Smooth muscle cell of the brain vasculature (primary cell): ENCODE results near the gene GNG7.
"Not testable (repeated sequence)": the region's sequence is repeated elsewhere in the genome, so short reads cannot be mapped to it uniquely, and the experiment has no call there.

Experiments used
- DNase-seq: peaks from one replicate; pipeline ENCODE4 v3.0.0-alpha.2; 2012; ENCODE audit warnings: low read depth, low spot score

The GNG7 gene

DNA sequence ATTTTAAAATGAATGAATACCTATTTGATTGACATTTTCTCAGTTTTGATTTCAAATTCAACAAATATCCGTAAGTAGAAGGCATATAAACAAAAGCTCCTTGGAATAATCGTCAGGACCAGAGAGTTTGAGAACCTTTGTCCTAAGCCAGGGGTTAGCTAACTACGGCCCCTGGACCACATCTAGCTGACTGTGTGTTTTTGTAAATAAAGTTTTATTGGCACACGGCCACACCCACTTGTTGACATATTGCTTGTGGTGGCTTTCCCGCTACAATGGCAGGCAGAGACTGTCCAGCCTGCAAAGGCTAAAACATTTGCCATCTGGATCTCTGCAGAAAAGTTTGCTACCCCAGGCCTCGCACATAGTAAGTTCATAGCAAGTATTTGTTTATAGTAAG is 83.4 kb downstream of the GNG7 start:
- DNase-seq: no peak

DNA sequence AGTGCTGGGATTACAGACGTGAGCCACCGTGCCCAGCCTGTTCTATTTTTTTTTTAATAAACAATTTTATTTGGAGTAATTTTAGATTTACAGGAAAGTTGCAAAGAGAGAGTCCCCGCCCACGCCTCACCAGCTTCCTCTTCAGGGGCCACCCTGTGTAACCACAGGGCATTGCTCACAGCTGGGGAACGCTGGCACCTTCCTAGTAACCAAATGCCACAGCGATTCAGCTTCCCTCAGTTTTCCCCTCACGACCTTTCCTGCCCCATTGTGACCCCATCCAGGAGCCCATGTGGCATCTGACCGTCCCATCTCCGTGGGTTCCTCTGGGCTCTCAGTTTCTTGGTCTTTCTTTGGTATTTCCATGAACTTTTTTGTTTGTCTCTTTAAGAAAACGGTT is 83.9 kb downstream of the GNG7 start:
- DNase-seq: no peak

- no peak for DNase-seq
Observed at GRCh38 chr19:2617393-2618165, 84.9 kb downstream of the GNG7 start.

DNA sequence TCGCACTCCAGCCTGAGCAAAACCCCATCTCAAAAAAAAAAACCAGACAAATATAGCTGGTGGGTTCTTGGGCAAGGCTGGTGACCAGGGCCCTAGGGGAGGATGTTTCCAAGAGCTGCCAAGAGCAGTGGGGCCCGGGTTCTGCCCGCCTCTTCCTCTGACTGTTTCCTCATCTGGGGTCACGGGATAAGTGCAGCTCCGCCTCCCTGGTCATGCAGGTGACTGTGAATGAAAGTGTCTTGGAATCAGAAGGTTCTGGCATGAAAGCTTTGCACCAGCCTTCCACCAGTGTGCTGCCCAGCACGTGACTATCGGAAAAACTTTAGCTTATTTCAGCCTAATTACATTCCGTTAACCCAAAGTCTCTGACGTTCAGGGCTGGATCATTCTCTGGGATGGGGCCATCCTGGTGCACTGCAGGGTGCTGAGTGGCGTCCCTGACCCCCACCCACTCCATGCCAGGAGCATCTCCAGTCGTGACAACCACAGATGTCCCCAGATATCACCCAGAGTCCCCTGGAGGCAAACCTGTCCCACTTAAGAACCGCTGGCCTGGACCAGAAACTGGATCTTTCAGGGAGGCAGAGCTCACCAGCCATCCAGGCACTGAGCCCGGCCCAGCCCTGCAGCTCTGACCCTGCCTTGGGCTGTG is 85.6 kb downstream of the GNG7 start:
- DNase-seq: no peak

DNA sequence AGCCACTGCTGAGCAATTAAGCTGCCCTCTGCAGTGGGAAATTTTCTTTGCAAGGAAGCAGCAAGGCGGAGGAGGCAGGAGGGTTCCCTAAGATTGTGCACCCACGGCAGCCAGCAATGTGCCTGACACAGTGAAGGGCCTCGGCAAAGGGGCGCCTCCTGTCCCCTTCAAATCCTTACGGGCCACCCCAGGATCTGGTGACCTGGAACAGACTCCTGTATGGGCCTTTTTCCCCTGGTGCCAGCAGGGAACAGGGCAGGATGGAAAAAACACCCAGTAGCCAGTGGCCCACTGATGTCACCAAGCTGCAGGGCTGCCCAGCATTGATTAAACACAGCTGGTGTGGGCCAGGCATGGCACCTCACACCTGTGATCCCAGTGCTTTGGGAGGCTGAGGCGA is 86.7 kb downstream of the GNG7 start:
- DNase-seq: no peak

- no peak for DNase-seq
Observed at GRCh38 chr19:2613507-2614295, 88.8 kb downstream of the GNG7 start.

- no peak for DNase-seq
Observed at GRCh38 chr19:2612619-2613249, 89.8 kb downstream of the GNG7 start.

- DNase-seq: no peak
Observed at GRCh38 chr19:2611483-2612464, 90.7 kb downstream of the GNG7 start.

DNA sequence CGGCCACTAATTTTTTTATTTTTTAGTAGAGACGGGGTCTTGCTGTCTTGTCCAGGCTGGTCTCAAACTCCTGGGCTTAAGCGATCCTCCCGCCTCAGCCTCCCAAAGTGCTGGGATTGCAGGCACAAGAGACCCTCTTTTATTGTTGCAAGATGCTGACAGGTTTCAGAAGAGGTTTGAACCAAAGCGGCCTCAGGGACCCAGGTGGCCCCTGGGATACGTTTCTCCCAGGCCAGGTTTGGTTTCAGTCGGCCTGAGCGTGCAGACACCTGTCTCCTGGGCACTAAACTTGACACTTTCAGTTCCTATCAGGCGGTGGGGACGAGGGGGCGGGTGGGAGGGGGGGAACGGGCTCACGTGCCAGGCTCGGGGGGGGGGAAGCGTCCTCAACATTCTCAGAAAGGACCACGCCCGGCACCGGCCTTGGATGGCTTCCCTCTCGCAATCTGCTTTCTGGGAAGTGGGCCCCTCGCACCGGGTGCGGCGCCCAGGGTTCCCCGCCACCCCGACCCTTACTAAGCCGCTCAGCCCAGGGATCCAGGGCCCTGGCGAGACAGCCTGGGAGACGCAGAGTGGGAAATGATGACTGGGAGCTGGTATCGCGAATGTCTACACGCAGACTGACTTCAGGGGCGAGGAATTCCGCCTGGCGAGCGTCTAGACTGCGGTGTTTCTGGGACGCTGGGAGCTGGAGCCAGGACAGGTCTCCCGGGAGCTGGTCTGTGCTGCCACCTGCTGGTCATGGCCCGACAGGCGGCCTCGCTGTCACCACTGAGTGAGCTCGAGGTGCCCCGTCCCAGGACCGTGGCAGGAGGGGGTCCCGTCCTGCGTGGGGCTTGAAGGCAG is 91.6 kb downstream of the GNG7 start:
- DNase-seq: peak; percentile 62

GRCh38 chr19:2609389-2610116 is 92.9 kb downstream of the GNG7 start:
- DNase-seq: no peak

- not testable (repeated sequence) for DNase-seq
Observed at GRCh38 chr19:2609034-2609388, 93.5 kb downstream of the GNG7 start.

DNA sequence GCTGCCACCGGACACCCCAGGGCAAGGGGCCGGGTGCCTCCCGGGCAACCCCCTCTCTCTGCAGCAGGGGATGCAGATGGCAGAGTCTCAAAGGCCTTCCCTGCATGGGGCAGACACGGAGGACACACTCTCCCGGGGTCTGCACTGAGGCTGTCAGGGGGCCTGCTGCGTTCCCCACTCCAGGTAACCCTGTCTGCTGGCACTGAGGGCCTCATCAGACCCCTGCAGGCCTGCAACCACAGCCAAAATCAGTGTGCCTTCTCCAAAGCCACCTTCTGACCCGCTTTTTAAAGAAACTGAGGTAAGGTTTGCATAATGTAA is 93.9 kb downstream of the GNG7 start:
- DNase-seq: no peak

DNA sequence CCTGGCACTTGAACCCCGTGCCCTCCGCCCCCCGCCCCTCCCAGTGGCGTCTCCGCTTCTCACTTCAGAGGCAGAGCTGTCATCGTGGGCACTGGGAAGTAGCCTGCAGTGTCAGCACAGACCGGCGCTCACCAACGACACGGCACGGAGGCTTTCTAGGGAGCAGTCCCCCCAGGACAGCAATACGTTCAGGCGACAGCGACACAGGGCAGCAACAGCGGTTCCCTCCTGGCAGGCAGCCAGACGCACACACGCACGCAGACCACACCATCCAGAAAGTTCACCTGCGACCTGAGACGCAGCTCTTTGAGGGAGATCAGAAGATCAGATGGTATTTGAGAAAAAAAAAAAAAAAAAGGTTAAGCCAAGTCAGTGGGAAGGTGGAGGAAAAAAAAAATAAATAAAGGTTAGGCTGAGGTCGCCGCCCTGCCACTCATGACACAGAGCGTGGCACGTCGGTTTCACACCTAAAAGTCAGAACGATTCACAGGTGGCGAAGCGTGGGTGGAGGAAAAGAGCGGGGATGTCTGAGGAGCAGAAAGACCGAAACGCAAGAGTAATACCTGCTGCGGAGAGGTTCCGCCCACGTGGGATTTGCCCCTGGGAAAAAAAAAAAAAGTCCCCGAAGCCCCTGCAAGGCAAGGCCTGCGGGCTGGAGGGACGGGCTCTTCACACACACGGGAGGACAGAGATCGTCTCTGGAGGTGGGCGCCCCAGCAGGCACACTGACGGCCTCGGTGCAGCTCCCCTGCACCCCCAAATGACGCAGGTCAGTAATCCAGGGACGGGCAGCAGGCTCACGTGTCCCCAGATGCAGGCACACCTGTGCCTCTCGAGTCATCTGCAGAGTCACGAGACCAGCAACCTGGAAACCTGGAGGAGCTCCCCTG is 94.5 kb downstream of the GNG7 start:
- DNase-seq: no peak

GRCh38 chr19:2606774-2607173 is 95.7 kb downstream of the GNG7 start:
- not testable (repeated sequence) for DNase-seq

DNA sequence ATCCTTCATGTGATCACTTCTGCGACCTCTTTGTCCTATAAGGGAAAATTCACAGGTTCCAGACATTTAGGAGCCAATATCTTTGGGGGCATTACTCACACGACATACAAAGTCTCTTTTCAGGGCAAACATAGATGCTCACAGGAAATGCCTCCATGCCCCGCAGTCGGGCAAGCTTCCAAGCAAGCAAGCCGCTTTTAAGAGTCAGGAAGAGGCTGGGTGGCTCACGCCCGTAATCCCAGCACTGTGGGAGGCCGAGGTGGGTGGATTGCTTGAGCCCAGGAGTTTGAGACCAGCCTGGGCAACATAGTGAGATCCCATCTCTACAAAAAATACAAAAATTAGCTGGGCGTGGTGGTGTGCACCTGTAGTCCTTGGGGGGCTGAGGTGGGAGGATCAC is 96.6 kb downstream of the GNG7 start:
- not testable (repeated sequence) for DNase-seq

GRCh38 chr19:2604747-2605329 is 97.7 kb downstream of the GNG7 start:
- no peak for DNase-seq

DNA sequence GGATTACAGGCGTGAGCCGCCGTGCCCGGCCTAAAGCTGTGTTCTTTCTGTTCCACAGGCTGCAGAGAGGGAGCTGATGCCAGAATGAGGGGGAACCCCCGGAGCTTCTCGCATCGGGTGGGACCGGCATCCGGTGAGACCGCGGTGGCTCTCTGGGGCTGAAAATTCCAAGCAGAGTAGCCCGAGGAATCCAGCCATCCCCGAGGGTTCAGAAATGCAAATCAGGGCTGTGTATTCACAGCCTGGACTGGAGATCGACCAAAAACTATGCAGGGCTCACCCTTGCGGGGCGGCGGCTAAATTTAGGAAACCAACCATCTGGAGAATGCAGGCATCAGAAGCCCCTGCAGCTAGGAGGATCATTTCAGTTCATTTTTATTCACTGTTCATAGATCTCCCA is 99.2 kb downstream of the GNG7 start:
- no peak for DNase-seq
